ENCODE results near the gene RALGPS1. TPM values are rescaled to one million over a fixed set of nuclear protein-coding genes. Genes with fewer than 3 reads are reported as not detected.

The RALGPS1 gene
- total and polyA plus RNA-seq, 2 donors (not counting 1 experiment from before 2014, with no cell fraction given): 19.7 to 39.9 TPM

GRCh38 chr9:127197186-127197860, 282.7 kb downstream of the RALGPS1 start:
- peaks cover 2% of the 10 kb centered on the region for H3K4me1 Mint-ChIP-seq

More at GRCh38 chr9:127197186-127197860, 282.7 kb downstream of the RALGPS1 start:
- Histone ChIP-seq H3K4me1 (ENCODE audit: control insufficient read depth in 2 of 2, insufficient read depth in 2 of 2, low read length in 2 of 2) (peaks cover 0 to 6% of the 10 kb centered on the region in 2 donors), H2AFZ (ENCODE audit: insufficient read depth, low read depth, low read length, poor library complexity, severe bottlenecking) (no peak overlapping the region), H3K9ac (ENCODE audit: low read length) (no peak overlapping the region), H3K79me2 (ENCODE audit: control insufficient read depth, insufficient read depth, low read length) (no peaks in the 10 kb centered on the region), H4K20me1 (ENCODE audit: control insufficient read depth, insufficient read depth, low read length, poor library complexity, severe bottlenecking) (peaks cover 3% of the 10 kb centered on the region), H3K4me2 (replicated peaks; ENCODE audit: low read depth, low read length, poor library complexity, severe bottlenecking) (no peak overlapping the region), H3K4me3 (ENCODE audit: control extremely low read depth in 1 of 5, extremely low read depth in 1 of 5, insufficient read depth in 1 of 5, low read depth in 2 of 5, low read length in 4 of 5) (no peak overlapping the region), H3K27ac (ENCODE audit: low read length in 2 of 2) (no peak overlapping the region), H3K27me3 (replicated peaks in 1 of 4; ENCODE audit: control extremely low read depth in 1 of 4, control insufficient read depth in 3 of 4, insufficient read depth in 4 of 4, low read length in 3 of 4) (no peaks in the 10 kb centered on the region), H3K36me3 (replicated peaks in 1 of 2; ENCODE audit: control extremely low read depth in 1 of 2, control insufficient read depth in 1 of 2, extremely low read depth in 1 of 2, insufficient read depth in 2 of 2, low read length in 1 of 2) (peaks cover 0 to 13% of the 10 kb centered on the region in 2 experiments), H3K9me3 (ENCODE audit: control extremely low read depth in 1 of 3, control insufficient read depth in 2 of 3, insufficient read depth in 1 of 3, low read length in 2 of 3) (no peaks in the 10 kb centered on the region)
- TF ChIP-seq CTCF (IDR thresholded peaks at IDR 0.05): no peak
- H3K9me3 Mint-ChIP-seq (ENCODE audit: insufficient read depth): no peaks in the 10 kb centered on the region
- DNase-seq (no peak), ATAC-seq (ENCODE audit: low read depth) (no peak)
- ChIA-PET POLR2A (no interaction called here), CTCF (interaction anchor here (0.8 to 10.6 kb wide), 7 partner anchors 24 to 257 kb away, joined by 3 to 217 read pairs (median 15); no protein-coding TSS in a partner anchor)
- no peak overlapping the region for H3K27ac Mint-ChIP-seq
- H3K27me3 Mint-ChIP-seq: no peaks in the 10 kb centered on the region
- intact Hi-C loops (cut with micrococcal nuclease): loop anchor here (5.0 kb wide), 1 partner anchor 45 kb away; no protein-coding TSS in a partner anchor
- H3K4me3 Mint-ChIP-seq: no peak overlapping the region
- 98% methylated on average over 12 of the region's 13 CpGs for WGBS (ENCODE audit: insufficient coverage)

All from B cell (primary cell).